HepG2 (cell line): ENCODE measurements around the gene WNT3A. TPM values are rescaled to one million over a fixed set of nuclear protein-coding genes. Genes with fewer than 3 reads are reported as not detected.

Experiments used
- CBX1 ChIP-seq: IDR thresholded peaks from one replicate; pipeline ENCODE4 v1.6.1; 2016; ENCODE audit warnings: antibody characterized with exemption, low read depth
- ELF4 ChIP-seq: sonication (generic); formaldehyde crosslinking; IDR thresholded peaks from 2 replicates; pipeline ENCODE4 v1.5.0; 2020; ENCODE audit warnings: missing genetic modification reagents, mild to moderate bottlenecking, moderate library complexity, borderline replicate concordance
- GABPA ChIP-seq, 2 experiments: IDR thresholded peaks; 2 replicates each; pipeline ENCODE4 v1.6.1; 2011 to 2016; ENCODE audit warnings: low read depth in 2 of 2, low read length in 1 of 2, missing biosample characterization in 1 of 2, missing genetic modification characterization in 1 of 2
- JUNB ChIP-seq: sonication (generic); formaldehyde crosslinking; IDR thresholded peaks from 2 replicates; pipeline ENCODE4 v1.8.0; 2022; ENCODE audit warnings: missing genetic modification reagents, mild to moderate bottlenecking, borderline replicate concordance
- MIER2 ChIP-seq: IDR thresholded peaks from 2 replicates; pipeline ENCODE4 v1.6.1; 2016; ENCODE audit warnings: missing biosample characterization, missing genetic modification reagents
- NFYC ChIP-seq: IDR thresholded peaks from 2 replicates; pipeline ENCODE4 v1.6.1; 2016; ENCODE audit warnings: missing genetic modification reagents, missing compliant biosample characterization
- SALL1 ChIP-seq: sonication (generic); formaldehyde crosslinking; IDR thresholded peaks from 2 replicates; pipeline ENCODE4 v1.8.0; 2022; ENCODE audit warnings: mild to moderate bottlenecking, missing genetic modification reagents
- SMYD3 ChIP-seq: sonication (generic); formaldehyde crosslinking; IDR thresholded peaks from 2 replicates; pipeline ENCODE4 v1.8.1; 2023; ENCODE audit warnings: mild to moderate bottlenecking, missing genetic modification reagents
- TCF7L2 ChIP-seq: IDR thresholded peaks from 2 replicates; pipeline ENCODE4 v1.6.1; 2011; ENCODE audit warnings: mild to moderate bottlenecking, low read depth, low read length, moderate library complexity
- ZNF484 ChIP-seq: sonication (generic); formaldehyde crosslinking; IDR thresholded peaks from 2 replicates; pipeline ENCODE4 v1.5.1; 2020; ENCODE audit warnings: mild to moderate bottlenecking, low read depth, missing genetic modification reagents, borderline replicate concordance
- ZNF7 ChIP-seq: IDR thresholded peaks from 2 replicates; pipeline ENCODE4 v1.6.1; 2016; ENCODE audit warnings: missing biosample characterization, missing genetic modification reagents
- ZNF709 ChIP-seq: sonication (generic); formaldehyde crosslinking; IDR thresholded peaks from 2 replicates; pipeline ENCODE4 v1.5.0; 2020; ENCODE audit warnings: mild to moderate bottlenecking, missing genetic modification reagents
- ZNF737 ChIP-seq: sonication (generic); formaldehyde crosslinking; IDR thresholded peaks from 2 replicates; pipeline ENCODE4 v1.5.0; 2020; ENCODE audit warnings: missing genetic modification reagents, mild to moderate bottlenecking, borderline replicate concordance
- ZNF772 ChIP-seq: sonication (generic); formaldehyde crosslinking; IDR thresholded peaks from 2 replicates; pipeline ENCODE4 v1.5.0; 2020; ENCODE audit warnings: mild to moderate bottlenecking, missing genetic modification reagents
- polyA plus RNA-seq, 8 experiments: library from polyadenylated mRNA; depleted of rRNA in 3 of 8; stranded (reverse) in 7 of 8; unstranded in 1 of 8; fragments of >200 nt; fragmentation: Illumina TruSeq in 4 of 8; extraction: Trizol in 4 of 8; gene quantifications; 2 replicates each; pipeline versions ENCODE4 v1.2.1 to v1.2.3, GENCODE V29; 2011 to 2016; ENCODE audit warnings: low read depth in 4 of 8, missing spikeins in 1 of 8, mixed read lengths in 1 of 8; ENCODE audit not compliant: insufficient read depth in 1 of 8
- total RNA-seq, 5 experiments: library from RNA; depleted of rRNA; stranded (reverse); fragments of >200 nt; fragmentation: Illumina TruSeq; extraction: Trizol; gene quantifications; 2 replicates each; pipeline ENCODE4 v1.2.3, GENCODE V29; 2016; ENCODE audit warnings: low read depth in 1 of 5
- TF ChIP-seq, protein P1 (sequence below): sonication (generic); formaldehyde crosslinking; IDR thresholded peaks from 2 replicates; pipeline ENCODE4 v1.4.0; 2020; ENCODE audit warnings: missing genetic modification reagents, mild to moderate bottlenecking, borderline replicate concordance
- TF ChIP-seq, protein P2 (sequence below): sonication (generic); formaldehyde crosslinking; IDR thresholded peaks from 2 replicates; pipeline ENCODE4 v1.5.1; 2020; ENCODE audit warnings: mild to moderate bottlenecking, missing genetic modification reagents, moderate library complexity
- TF ChIP-seq, protein P3 (sequence below): sonication (generic); formaldehyde crosslinking; IDR thresholded peaks from 2 replicates; pipeline ENCODE4 v1.4.0; 2020; ENCODE audit warnings: mild to moderate bottlenecking, missing genetic modification reagents
- TF ChIP-seq, protein P4 (sequence below): sonication (generic); formaldehyde crosslinking; IDR thresholded peaks from 2 replicates; pipeline ENCODE4 v1.8.0; 2023; ENCODE audit warnings: mild to moderate bottlenecking, missing genetic modification reagents

WNT3A gene
- total and polyA plus RNA-seq, 2 of the 13 experiments (the other 11 are each of a cell fraction or from before 2014, with no cell fraction given), result not detected

DNA sequence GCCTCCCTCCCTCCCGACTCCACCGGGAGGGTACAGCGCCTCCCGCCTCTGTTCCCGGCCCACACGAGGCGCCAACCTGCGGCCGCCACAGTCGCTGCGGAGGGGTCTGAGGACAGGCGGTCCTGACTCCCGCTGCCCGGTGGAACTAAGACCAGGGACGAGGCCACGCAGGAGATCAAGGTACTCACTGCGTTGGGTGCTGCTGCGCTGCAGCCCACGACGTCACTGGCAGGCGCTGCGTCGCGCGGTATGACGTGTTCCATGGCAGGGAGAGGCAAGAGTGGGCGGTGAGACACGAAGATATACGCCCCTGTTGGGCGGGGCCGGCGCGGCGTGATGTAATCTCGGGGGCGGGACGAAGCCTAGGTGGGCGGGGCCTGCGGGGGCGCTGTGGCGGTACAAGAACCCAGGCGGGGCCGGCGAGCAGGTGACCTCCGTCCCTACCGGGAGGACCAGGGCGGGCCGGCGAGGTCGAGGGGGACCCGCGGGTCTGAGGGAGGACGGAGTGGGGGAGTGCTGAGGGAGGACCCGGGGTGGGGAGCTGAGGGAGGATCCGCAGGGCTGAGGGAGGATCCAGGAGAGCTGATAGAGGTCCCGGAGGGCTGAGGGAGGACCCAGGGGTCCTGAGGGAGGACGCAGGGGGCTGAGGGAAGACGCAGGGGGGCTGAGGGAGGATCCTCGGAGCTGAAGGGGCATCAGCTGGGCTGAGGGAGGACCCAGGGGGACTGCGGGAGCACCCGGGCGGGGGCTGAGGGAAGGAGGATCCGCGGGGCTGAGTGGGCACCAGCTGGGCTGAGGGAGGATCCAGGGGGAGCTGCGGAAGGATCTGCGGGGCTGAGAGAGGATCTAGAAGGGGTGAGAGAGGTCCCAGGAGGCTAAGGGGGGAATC, 102.5 kb downstream of the WNT3A start, which contains the start of gene MRPL55 (continued):
- TF ChIP-seq, protein P1, sequence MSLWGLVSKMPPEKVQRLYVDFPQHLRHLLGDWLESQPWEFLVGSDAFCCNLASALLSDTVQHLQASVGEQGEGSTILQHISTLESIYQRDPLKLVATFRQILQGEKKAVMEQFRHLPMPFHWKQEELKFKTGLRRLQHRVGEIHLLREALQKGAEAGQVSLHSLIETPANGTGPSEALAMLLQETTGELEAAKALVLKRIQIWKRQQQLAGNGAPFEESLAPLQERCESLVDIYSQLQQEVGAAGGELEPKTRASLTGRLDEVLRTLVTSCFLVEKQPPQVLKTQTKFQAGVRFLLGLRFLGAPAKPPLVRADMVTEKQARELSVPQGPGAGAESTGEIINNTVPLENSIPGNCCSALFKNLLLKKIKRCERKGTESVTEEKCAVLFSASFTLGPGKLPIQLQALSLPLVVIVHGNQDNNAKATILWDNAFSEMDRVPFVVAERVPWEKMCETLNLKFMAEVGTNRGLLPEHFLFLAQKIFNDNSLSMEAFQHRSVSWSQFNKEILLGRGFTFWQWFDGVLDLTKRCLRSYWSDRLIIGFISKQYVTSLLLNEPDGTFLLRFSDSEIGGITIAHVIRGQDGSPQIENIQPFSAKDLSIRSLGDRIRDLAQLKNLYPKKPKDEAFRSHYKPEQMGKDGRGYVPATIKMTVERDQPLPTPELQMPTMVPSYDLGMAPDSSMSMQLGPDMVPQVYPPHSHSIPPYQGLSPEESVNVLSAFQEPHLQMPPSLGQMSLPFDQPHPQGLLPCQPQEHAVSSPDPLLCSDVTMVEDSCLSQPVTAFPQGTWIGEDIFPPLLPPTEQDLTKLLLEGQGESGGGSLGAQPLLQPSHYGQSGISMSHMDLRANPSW (CRISPR knock-in tag), result no peak
- peak; percentile 66 for TF ChIP-seq NFYC (CRISPR knock-in tag)
- peak; percentile 70; the same call in 1 of the 2 replicates for TF ChIP-seq SMYD3 (CRISPR knock-in tag)
- TF ChIP-seq ZNF737 (CRISPR knock-in tag), result no peak
- TF ChIP-seq CBX1, result peak; percentile 69
- TF ChIP-seq SALL1 (CRISPR knock-in tag), result peak; percentile 89
- TF ChIP-seq JUNB (CRISPR knock-in tag), result no peak
- no peak; the same call in 1 of the 2 replicates for TF ChIP-seq ZNF7 (CRISPR knock-in tag)
- no peak for TF ChIP-seq TCF7L2
- TF ChIP-seq, protein P2, sequence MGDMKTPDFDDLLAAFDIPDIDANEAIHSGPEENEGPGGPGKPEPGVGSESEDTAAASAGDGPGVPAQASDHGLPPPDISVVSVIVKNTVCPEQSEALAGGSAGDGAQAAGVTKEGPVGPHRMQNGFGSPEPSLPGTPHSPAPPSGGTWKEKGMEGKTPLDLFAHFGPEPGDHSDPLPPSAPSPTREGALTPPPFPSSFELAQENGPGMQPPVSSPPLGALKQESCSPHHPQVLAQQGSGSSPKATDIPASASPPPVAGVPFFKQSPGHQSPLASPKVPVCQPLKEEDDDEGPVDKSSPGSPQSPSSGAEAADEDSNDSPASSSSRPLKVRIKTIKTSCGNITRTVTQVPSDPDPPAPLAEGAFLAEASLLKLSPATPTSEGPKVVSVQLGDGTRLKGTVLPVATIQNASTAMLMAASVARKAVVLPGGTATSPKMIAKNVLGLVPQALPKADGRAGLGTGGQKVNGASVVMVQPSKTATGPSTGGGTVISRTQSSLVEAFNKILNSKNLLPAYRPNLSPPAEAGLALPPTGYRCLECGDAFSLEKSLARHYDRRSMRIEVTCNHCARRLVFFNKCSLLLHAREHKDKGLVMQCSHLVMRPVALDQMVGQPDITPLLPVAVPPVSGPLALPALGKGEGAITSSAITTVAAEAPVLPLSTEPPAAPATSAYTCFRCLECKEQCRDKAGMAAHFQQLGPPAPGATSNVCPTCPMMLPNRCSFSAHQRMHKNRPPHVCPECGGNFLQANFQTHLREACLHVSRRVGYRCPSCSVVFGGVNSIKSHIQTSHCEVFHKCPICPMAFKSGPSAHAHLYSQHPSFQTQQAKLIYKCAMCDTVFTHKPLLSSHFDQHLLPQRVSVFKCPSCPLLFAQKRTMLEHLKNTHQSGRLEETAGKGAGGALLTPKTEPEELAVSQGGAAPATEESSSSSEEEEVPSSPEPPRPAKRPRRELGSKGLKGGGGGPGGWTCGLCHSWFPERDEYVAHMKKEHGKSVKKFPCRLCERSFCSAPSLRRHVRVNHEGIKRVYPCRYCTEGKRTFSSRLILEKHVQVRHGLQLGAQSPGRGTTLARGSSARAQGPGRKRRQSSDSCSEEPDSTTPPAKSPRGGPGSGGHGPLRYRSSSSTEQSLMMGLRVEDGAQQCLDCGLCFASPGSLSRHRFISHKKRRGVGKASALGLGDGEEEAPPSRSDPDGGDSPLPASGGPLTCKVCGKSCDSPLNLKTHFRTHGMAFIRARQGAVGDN (CRISPR knock-in tag), result peak; percentile 89
- TF ChIP-seq ZNF772, result peak; percentile 76
- TF ChIP-seq, protein P3, sequence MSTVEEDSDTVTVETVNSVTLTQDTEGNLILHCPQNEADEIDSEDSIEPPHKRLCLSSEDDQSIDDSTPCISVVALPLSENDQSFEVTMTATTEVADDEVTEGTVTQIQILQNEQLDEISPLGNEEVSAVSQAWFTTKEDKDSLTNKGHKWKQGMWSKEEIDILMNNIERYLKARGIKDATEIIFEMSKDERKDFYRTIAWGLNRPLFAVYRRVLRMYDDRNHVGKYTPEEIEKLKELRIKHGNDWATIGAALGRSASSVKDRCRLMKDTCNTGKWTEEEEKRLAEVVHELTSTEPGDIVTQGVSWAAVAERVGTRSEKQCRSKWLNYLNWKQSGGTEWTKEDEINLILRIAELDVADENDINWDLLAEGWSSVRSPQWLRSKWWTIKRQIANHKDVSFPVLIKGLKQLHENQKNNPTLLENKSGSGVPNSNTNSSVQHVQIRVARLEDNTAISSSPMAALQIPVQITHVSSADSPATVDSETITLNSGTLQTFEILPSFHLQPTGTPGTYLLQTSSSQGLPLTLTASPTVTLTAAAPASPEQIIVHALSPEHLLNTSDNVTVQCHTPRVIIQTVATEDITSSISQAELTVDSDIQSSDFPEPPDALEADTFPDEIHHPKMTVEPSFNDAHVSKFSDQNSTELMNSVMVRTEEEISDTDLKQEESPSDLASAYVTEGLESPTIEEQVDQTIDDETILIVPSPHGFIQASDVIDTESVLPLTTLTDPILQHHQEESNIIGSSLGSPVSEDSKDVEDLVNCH, result peak; percentile 50; the same call in 1 of the 2 replicates
- TF ChIP-seq, protein P4, sequence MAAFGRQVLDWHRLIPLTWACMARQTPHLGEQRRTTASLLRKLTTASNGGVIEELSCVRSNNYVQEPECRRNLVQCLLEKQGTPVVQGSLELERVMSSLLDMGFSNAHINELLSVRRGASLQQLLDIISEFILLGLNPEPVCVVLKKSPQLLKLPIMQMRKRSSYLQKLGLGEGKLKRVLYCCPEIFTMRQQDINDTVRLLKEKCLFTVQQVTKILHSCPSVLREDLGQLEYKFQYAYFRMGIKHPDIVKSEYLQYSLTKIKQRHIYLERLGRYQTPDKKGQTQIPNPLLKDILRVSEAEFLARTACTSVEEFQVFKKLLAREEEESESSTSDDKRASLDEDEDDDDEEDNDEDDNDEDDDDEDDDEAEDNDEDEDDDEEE (CRISPR knock-in tag), result 0 out of 2 replicates have a peak, but pooled peaks have one; percentile 2
- TF ChIP-seq GABPA (IDR thresholded peaks at IDR 0.05; ENCODE audit: low read depth, low read length), result no peak
- 0 out of 2 replicates have a peak, but pooled peaks have one; percentile 8 for TF ChIP-seq GABPA (CRISPR knock-in tag; IDR thresholded peaks at IDR 0.05; ENCODE audit: low read depth)
- 0 out of 2 replicates have a peak, but pooled peaks have one; percentile 10 for TF ChIP-seq MIER2 (CRISPR knock-in tag)
- no peak for TF ChIP-seq ELF4 (CRISPR knock-in tag)
- TF ChIP-seq ZNF484 (CRISPR knock-in tag), result no peak
- peak; percentile 74; the same call in 1 of the 2 replicates for TF ChIP-seq ZNF709 (CRISPR knock-in tag)
